ENCODE data around the gene MAP2K3. TPM values are rescaled to one million over a fixed set of nuclear protein-coding genes. Genes with fewer than 3 reads are reported as not detected.
A peak's percentile ranks its signal among the peaks of the same experiment; 100 is the strongest.

Gene MAP2K3
- total RNA-seq, 6 donors from 2014 or later: 45.1 to 134 (median 79.5) TPM

GRCh38 chr17:21297026-21297520, 12.6 kb downstream of the MAP2K3 start:
- H3K27ac ChIP-seq: no peak overlapping the region
- 78 to 79% methylated on average over 7 to 10 of the region's 10 CpGs for WGBS, 2 donors
- ATAC-seq (ENCODE audit: low FRiP score in 2 of 2) (no peak), DNase-seq (peak in 1 of 2 donors; percentile 74)
- H3K4me1 ChIP-seq: peaks cover 0 to 22% (median 2%) of the 10 kb centered on the region in 4 donors
- no peaks in the 10 kb centered on the region for H3K27me3 ChIP-seq
- H3K4me3 ChIP-seq: no peak overlapping the region
- peaks cover 12 to 63% (median 45%) of the 10 kb centered on the region in 4 donors for H3K36me3 ChIP-seq
- TF ChIP-seq POLR2AphosphoS5 (IDR thresholded peaks at IDR 0.05) (no peak), POLR2A (IDR thresholded peaks at IDR 0.05) (no peak), EP300 (IDR thresholded peaks at IDR 0.05) (no peak)
- TF ChIP-seq, protein P1, sequence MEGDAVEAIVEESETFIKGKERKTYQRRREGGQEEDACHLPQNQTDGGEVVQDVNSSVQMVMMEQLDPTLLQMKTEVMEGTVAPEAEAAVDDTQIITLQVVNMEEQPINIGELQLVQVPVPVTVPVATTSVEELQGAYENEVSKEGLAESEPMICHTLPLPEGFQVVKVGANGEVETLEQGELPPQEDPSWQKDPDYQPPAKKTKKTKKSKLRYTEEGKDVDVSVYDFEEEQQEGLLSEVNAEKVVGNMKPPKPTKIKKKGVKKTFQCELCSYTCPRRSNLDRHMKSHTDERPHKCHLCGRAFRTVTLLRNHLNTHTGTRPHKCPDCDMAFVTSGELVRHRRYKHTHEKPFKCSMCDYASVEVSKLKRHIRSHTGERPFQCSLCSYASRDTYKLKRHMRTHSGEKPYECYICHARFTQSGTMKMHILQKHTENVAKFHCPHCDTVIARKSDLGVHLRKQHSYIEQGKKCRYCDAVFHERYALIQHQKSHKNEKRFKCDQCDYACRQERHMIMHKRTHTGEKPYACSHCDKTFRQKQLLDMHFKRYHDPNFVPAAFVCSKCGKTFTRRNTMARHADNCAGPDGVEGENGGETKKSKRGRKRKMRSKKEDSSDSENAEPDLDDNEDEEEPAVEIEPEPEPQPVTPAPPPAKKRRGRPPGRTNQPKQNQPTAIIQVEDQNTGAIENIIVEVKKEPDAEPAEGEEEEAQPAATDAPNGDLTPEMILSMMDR (IDR thresholded peaks at IDR 0.05): no peak
- H3K9me3 ChIP-seq: no peaks in the 10 kb centered on the region

- Histone ChIP-seq H3K27ac (no peak overlapping the region), H3K4me3 (no peak overlapping the region), H3K27me3 (no peaks in the 10 kb centered on the region), H3K36me3 (peaks cover 12 to 64% (median 47%) of the 10 kb centered on the region in 4 donors), H3K9me3 (no peaks in the 10 kb centered on the region), H3K4me1 (peaks cover 0 to 22% (median 2%) of the 10 kb centered on the region in 4 donors)
- no peak for ATAC-seq (ENCODE audit: low FRiP score in 2 of 2)
- WGBS, 2 donors: 63 to 69% methylated on average over 8 to 10 of the region's 10 CpGs
- no peak for TF ChIP-seq POLR2AphosphoS5 (IDR thresholded peaks at IDR 0.05)
- TF ChIP-seq EP300 (IDR thresholded peaks at IDR 0.05): no peak
- TF ChIP-seq, protein P1 (IDR thresholded peaks at IDR 0.05): no peak
- no peak for TF ChIP-seq POLR2A (IDR thresholded peaks at IDR 0.05)
- DNase-seq: peak in 1 of 2 donors; percentile 60
Measured at GRCh38 chr17:21297597-21297996, 13.1 kb downstream of the MAP2K3 start.

- Histone ChIP-seq H3K27me3 (no peaks in the 10 kb centered on the region), H3K4me3 (no peak overlapping the region), H3K27ac (no peak overlapping the region), H3K4me1 (peaks cover 0 to 22% (median 2%) of the 10 kb centered on the region in 4 donors), H3K9me3 (no peaks in the 10 kb centered on the region), H3K36me3 (peaks cover 12 to 65% (median 49%) of the 10 kb centered on the region in 4 donors)
- WGBS, 2 donors: 75 to 78% methylated on average over 22 of the region's 22 CpGs
- ATAC-seq (ENCODE audit: low FRiP score in 2 of 2) (no peak), DNase-seq (peak in 1 of 2 donors; percentile 63)
- TF ChIP-seq POLR2AphosphoS5 (IDR thresholded peaks at IDR 0.05): no peak
- TF ChIP-seq, protein P1 (IDR thresholded peaks at IDR 0.05): no peak
- no peak for TF ChIP-seq EP300 (IDR thresholded peaks at IDR 0.05)
- TF ChIP-seq POLR2A (IDR thresholded peaks at IDR 0.05): no peak
Measured at GRCh38 chr17:21298056-21298982, 13.8 kb downstream of the MAP2K3 start.

DNA sequence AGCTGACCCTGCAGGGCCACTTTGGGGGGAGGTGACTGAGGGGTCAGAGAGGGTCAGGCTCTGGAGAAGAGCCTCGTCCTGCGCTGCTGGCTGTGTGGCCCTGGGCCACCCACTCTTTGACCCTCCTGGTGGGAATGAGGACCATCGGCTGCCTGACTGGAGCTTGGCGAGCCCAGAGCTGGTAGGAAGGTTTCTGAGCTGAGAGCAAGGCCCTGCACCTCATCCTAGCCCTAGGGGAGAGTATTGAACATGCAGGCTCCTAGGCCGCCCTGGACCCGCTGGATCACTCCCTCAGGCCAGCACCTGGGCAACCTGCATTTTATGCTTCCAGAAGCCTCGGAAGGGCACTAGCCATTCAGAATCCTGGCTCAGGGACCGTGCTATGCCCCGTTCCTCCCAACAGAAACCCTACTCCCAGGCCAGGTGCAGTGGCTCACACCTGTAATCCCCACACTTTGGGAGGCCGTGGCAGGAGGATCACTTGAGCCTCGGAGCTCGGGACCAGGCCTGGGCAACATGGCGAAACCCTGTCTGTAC, 14.5 kb downstream of the MAP2K3 start:
- ATAC-seq (ENCODE audit: low FRiP score in 2 of 2) (no peak), DNase-seq (peak in 1 of 2 donors; percentile 54)
- H3K36me3 ChIP-seq: peaks cover 12 to 70% (median 57%) of the 10 kb centered on the region in 4 donors
- H3K4me1 ChIP-seq: peaks cover 0 to 22% (median 2%) of the 10 kb centered on the region in 4 donors
- no peaks in the 10 kb centered on the region for H3K27me3 ChIP-seq
- WGBS, 2 donors: 59 to 64% methylated on average over 12 to 13 of the region's 13 CpGs
- no peak for TF ChIP-seq EP300 (IDR thresholded peaks at IDR 0.05)
- TF ChIP-seq POLR2AphosphoS5 (IDR thresholded peaks at IDR 0.05): no peak
- TF ChIP-seq, protein P1 (IDR thresholded peaks at IDR 0.05): no peak
- TF ChIP-seq POLR2A (IDR thresholded peaks at IDR 0.05): no peak
- no peak overlapping the region for H3K4me3 ChIP-seq
- no peak overlapping the region for H3K27ac ChIP-seq
- H3K9me3 ChIP-seq: no peaks in the 10 kb centered on the region
